ENCODE data around the gene UBN2. TPM values are rescaled to one million over a fixed set of nuclear protein-coding genes. Genes with fewer than 3 reads are reported as not detected.

UBN2 gene

Small RNA genes within 50 kb of the gene (small RNA-seq; reads per million reads assigned to genes)
- gene AC009220.1 (ENCODE audit: insufficient read depth) = not detected
- gene RNU6-206P (ENCODE audit: insufficient read depth) = not detected

All from mesendoderm (in vitro differentiated cells).